Hematopoietic multipotent progenitor cell treated with erythropoietin and hydrocortisone succinate and interleukin-3 and kit ligand, for 6 days (in vitro differentiated cells): ENCODE results near the gene CD247.

Experiments
- DNase-seq: peaks from one replicate; pipeline ENCODE4 v3.0.0-alpha.2; 2015

CD247 gene

DNA sequence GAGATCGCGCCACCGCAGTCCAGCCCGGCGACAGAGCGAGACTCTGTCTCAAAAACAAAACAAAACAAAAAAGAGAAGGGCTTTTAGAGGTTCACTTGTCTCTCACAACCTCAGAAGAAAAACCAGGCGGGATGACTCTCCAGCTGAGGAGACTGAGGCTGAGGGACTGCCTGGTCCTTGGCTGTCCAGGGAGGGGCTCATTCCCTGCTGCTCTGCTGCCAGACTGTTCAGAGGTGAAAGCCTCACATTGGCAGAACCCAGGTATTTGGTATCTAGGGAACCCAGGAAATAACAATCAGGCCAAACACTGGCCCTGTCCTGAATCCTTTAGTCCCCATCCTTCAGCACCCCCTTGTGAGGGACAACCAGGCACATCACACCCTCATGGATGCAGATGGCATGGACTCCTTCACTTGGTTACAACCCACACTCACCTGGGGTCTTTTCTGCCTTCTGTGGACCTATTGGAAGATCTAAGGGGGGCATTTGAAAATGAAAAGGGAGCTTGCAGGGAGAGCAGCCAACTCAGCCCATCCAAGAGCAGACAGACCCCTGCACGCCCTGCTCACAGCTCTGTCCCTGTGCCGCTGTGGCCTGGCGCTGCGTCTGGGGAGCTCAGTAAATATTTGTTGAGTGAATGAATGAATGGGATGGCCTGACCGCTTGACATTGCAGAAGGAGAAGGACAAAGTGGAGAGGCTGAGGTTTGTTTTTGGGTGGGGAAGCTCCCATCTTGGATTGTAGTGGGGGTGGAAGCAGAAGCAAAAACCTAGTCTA is 33.4 kb downstream of the CD247 start:
- no peak for DNase-seq

GRCh38 chr1:167483790-167484189 is 34.5 kb downstream of the CD247 start:
- no peak for DNase-seq

DNA sequence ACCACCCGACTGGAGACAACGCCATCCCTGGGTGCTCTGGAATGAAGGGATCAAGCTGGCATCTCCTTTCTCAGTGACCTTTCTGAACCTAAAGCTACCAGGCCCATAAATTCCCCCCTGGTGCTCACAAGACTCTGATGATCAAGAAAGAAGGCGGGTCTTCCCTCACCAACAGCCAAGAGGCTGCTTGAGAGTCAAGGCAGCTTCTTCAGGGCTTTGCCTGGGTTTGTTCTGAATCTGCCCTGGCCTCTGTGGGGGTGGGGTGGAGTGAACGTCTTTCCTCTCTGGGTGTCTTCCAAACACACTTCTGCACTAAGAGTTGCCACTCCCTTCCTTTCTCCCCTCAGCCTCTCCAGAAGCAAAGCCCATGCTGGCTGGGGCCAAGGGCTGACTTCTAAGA is 36.1 kb downstream of the CD247 start:
- peak; percentile 59 for DNase-seq

DNA sequence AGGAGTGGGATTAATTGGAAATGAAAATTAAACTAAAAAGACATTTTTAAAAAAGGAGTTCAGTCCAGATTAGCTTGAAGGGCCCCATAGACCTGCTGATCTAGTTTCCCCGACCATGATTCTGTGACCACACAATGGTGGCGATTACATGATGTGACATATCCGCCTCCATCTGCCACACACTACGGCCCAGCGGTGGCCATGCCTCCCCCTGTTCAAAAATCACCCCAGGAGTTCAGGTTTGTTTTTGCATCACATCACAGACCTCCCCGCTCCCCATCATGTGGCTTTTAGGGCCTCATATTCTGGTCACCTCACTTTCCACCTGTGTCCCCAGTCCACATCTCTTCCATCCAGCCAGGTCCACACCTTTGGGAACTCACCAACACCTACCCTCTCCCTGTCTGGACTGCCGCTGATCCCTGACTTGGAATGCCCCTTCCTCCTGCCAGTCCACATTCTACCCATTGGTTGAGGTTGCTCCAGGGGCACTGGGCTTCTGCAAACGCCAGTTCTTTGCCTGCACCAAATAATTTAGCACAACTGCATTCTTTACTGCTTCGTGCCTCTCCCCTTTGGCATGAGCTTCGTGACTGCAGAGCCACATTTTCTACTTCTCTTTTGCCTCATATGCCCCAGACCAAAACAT is 38.9 kb downstream of the CD247 start:
- no peak for DNase-seq

DNA sequence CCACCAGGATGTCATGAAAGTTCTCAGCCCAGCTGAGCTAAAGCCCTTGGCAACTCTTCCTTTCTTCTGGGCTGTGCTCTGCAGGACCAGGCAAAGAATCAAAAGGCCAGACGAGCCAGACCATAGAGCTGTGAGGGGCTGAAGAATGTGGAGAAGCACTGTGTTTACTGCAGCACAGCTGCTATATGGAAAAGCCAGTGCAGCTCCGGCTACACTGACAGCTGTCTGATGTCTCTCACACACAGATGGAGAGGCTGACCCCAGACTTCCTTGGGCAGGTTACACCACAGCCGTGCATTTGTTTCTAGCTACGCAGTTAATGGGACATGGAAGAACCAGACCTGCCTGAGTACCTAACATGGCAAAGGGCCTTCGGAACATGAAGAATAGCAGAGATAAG is 40.3 kb downstream of the CD247 start:
- no peak for DNase-seq

GRCh38 chr1:167476061-167476460 is 42.3 kb downstream of the CD247 start:
- no peak for DNase-seq

- no peak for DNase-seq
These were observed 44.1 kb downstream of the CD247 start for GRCh38 chr1:167474191-167474641.

DNA sequence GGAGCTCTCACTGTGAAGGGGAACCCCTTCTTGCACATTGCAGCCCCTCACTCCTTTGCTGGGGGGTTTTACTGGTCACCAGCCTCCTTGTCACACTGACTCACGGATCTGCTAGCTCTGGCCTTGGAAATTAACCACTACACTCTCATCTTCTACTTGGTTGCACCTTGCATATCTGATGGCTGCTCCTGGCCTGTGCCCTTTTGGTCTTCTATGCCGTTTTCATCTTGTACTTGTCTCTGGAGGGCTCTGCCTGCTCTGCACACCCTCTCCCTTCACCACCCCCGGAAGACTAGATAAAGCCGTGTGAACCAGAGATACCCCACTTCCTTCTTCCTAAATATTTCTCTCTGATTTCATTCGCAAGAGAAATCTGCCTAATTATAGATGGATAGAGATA is 44.6 kb downstream of the CD247 start:
- DNase-seq = peak; percentile 19

DNA sequence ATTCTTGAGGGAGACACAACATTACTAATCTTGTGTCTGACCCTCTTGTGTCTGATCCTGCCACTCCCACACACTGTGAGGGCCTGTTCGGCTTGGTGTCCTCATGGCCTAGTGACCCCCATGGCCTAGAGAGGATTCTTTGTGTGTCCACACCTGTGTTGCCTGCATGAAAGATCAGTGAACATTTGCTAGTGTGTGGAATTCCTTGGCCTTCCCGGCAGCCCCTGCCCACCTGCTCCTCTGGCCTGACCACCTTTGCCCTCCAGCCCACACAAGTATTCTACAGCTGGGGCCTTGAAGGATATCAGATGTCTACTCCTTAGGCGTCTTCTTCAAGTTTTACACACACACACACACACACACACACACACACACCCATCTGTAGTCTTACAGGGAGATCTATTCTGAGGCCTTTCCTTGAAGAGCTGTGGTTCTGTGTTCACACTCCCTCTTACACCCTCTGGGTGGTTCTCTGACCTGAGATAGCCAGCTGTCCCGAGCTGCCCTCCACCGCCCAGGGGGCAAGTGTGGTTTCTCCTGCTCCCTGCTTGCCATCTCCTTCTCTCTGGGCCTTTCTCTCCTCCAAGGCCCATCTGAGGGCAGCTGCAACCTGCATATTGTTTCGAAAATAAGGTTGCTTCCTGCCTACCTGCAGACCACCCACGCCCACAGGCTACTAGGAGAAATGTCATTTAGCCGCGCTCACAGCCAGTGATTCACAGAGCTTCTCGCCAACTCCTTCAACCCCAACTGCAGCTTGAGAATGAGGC is 45.4 kb downstream of the CD247 start:
- DNase-seq = no peak

DNA sequence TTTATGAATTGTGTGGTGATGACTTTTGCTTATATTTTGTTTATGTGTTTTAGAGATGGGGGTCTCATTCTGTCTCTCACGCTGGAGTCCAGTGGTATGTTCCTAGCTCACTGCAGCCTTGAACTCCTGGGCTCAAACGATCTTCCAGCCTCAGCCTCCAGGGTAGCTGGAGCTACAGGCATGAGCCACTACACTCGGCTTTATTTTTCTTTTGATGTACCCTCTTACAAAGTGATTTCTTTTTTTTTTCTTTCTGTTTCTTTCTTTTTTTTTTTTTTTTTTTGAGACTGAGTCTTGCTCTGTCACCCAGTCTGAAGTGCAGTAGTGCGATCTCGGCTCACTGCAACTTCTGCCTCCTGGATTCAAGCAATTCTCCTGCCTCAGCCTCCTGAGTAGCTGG is 46.8 kb downstream of the CD247 start:
- no peak for DNase-seq

DNA sequence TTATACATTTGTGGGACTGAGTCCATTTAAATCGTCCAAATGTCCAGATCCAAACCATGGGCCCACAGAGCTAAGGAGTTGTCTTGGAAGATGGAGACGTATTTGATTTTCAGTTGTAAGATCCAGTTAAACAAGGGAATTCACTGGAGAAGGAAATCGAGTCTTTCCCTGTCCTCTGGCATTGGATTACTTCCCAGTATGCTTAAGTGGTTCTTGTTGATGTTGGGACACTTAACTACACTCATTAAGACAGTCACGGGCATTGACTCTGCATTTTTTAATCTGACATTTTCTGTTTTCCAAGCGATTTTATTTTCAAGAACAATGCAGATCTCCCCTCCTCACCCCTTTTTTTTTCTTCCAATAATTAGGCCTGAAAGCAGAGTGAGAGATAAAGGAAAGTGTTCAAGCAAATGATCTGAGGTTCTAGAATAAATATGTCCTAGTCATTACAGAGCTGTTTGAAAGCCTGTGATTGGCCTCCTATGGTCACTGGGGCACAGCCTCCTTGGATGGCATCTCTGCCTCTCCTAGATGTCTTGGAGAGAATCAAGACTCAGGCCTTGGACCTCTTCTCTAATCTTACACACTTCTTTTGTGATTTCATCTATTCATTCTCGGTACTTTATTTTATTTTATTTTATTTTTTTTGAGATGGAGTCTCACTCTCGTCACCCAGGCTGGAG is 48.9 kb downstream of the CD247 start:
- no peak for DNase-seq

DNA sequence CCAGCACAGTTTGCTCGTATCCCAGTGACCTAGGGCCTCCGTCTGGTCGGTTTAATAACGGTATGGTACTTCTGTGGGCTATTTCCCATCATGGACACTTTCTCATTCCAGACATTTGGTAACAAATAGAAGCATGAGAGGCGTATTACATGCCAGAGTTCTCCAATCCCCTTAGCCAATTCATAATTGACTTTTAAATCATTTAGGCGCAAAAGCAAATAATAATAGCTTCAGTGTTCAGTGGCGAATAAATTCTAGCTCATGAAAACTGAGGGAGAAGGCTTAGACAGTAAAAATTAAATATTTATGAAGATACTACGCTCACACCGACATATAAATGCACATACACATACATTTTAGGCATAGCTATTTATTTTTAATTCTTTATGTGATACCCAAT is 50.6 kb downstream of the CD247 start:
- DNase-seq = no peak

DNA sequence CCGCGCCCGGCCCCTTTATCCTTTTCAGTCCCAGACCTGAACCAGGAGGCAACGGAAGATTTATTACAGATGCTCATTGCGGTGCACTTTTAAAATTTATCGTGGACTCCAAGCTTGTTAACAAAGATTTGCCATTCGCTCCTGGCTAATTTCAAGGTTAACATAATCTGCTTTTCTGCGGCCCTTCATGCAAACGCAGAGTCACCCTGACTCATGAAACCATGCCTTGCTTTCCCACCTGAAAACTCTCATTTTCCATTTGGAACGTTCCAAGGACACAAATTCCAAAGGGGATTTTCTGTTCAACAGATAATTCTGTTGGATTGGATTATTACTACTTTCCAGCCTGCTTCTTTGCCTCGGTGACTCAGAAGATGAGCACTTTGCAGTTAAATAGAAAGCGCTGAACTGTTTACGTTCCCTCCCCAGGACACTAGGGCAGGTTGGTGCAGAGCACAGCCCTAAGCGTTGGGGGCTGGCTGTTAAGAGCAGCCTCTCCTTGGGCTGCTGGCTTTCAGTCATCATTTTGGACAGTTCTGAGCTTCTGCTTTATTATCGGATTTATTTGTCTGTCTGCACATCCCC is 51.1 kb downstream of the CD247 start:
- DNase-seq = no peak

DNA sequence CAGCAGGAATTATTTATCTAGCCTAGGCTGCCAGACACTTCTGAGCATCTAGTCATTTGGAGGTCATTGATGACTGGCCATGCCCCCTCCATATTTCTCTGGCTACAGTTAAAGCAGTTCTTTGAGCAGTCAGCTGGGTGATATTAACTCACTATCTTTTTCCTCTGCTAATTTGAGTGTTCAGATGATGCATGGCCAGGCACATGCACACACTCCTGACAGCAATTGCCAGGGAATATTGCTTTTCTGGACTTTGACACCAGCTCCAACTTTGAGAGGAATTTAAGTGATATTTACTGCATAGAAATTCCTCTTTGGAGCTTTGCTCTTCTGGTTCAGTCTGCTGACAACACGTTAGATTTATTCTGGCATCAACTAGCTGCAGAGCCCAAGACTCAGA is 52.6 kb downstream of the CD247 start:
- no peak for DNase-seq

- no peak for DNase-seq
These were observed 53.3 kb downstream of the CD247 start for GRCh38 chr1:167465018-167465417.

DNA sequence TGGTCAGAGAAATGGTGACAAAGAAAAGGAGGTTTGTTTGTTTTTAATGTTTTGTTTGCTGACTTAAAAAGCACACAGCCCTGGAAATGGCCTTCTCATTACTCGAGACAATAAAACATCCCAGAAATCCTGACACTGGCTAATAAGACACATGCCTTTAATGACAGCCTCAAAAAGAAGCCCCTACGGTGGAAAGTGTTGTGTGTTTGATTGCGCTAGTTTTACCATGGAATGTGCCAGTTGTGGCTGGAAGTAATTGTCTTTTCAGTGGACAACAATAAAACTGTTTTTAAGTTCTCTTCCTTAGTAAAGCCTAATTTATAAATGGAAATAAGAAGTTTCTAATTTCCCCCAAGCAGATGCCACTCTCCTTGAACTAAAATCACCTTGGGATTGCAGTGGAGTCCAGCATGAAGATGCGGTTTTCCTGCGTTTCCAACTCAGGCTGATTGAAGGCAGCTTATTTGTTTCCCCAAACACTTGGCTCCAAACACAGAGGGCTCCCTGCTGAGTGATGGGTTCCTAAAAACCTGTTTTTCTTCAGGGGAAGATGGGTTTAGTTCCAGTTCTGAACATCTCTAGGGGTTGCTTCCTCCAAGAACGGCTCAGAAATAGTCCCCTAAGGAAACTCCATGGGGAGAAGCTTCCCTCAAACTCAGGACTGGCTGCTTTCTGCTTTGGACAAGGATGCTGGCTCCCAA is 54.3 kb downstream of the CD247 start:
- no peak for DNase-seq

DNA sequence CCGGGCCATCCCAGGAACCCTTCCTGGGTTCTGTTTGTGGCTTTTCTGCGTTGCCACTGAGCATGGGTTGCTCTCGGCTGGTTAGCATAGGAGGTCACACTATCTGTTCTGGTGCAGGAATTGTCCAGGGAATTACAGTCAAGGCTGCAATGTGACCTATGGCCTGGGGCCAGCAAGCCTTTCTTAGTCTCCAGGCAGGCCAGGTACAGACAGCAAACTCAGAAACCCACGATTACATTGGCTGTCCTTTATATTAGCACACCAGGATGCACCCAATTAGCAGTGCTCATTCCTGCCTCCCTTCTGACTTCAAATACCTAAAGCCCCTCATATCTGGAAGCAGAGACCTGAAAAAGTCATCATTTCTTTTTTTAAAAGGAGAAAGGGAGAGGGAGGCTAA is 55.2 kb downstream of the CD247 start:
- no peak for DNase-seq

GRCh38 chr1:167462341-167462740 is 56.0 kb downstream of the CD247 start:
- DNase-seq = no peak

GRCh38 chr1:167460836-167461235 is 57.5 kb downstream of the CD247 start:
- no peak for DNase-seq

DNA sequence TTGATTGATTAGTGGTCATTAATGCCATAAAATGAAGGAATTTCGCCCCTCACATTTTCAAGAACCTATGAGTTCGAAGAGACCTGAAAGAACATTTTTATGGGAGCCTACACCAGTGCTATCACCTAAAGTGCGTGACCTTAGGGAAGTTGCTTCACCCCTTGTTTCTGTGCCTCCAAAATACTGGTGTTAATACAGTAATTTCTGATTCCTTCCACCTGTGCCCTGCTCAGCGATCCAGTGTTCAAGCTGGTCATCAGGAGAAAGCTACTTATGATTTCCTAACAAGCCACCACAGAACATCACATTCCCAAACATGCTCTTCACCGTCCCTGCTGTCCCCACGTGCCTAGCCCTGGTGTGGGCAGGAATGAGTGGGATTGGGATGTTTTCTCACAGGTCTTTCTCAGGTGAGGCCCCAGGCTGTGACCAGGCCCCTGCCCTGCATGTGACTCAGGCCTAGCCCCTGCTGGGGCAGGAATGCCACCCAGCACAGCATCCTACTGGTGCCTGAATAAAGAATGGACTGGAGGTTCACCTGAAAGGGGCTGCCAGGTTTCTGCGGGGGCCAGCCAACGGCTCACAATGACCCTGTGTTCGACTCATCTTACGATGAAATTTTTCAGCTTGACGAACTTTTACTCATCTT is 60.3 kb downstream of the CD247 start:
- DNase-seq = no peak

- no peak for DNase-seq
These were observed 61.4 kb downstream of the CD247 start for GRCh38 chr1:167456926-167457325.

DNA sequence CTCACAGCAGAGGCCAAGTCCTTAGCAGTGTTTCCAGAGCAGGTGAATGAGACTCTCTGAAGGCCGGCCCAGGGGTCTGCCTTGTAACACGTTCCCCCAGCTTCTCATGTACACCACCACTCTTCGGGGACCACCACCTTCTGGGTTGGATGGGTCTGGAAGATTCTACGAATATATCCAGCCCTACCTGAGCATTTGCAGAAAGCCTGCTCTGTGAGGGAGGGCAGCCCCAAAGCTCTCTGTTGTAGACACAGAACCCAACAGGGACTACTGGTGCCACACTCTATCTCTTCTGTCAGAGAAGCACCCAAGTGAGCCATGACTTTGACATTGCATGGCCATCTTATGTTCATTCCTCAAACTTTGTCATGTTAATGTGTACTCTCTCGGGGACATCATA is 61.8 kb downstream of the CD247 start:
- DNase-seq = no peak
